Measurements from ENCODE around the gene CCDC187.
"Not testable (repeated sequence)": the region's sequence is repeated elsewhere in the genome, so short reads cannot be mapped to it uniquely, and the experiment has no call there.

The CCDC187 gene

GRCh38 chr9:136239135-136239982 lies 64.5 kb downstream of the CCDC187 start:
- DNase-seq (ENCODE audit: low read depth): no peak

DNA sequence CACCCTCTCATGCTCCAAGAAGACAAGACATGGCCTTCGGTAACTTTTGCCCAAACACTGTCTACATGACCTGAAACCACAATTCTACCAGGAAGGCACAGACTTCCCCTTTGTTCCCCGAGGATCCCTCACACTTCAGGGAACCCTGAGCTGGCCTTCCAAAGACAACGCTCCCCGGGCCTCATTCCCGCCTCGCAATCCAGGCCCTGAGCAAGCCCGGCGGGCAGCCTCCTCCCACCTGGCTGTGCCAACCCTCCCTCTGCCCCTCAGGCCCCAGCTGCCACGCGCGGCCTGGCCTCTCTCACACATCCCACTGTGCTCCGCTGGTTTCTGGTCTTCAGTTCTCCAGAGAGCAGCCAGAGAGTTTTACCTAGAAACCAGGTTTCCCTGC lies 65.6 kb downstream of the CCDC187 start:
- DNase-seq (ENCODE audit: low read depth): no peak

GRCh38 chr9:136237486-136238341 lies 66.2 kb downstream of the CCDC187 start:
- no peak for DNase-seq (ENCODE audit: low read depth)

- not testable (repeated sequence) for DNase-seq (ENCODE audit: low read depth)
These were observed 67.2 kb downstream of the CCDC187 start for GRCh38 chr9:136236471-136237410.

DNA sequence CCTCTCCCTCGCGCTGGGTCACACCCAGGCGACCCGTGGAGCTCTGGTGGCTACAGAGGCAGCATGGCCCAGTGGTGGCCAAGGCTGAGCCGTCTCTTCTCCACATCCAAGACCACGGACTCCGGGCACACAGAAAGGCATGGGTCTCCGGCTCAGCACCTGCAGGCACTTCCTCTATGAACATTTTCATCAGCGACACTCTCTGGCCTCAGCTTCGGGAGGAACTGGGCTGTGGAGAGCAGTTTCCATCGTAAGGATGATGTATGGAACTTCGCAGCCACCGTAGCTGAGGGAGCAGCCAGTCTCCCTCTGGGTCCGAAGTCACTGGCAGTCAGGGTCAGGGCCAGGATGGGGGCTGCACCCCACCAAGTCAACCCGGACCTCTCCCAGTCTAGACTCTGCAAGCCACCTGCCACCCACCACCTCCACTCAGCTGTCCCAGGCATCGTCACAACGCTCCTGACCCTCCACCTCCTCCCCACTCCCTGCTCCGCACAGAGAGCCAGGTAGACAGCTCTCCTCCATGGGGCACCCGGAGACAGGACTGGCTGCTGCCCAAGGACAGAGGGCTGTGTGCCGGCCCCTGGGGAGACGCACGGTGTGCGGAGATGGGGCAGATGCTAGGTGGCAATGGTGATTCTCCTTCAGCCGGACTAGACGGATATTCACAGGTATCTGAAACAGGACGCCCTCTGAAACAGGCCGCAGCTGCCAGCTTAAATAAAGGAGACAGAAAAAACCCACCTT lies 68.0 kb downstream of the CCDC187 start:
- no peak for DNase-seq (ENCODE audit: low read depth)

DNA sequence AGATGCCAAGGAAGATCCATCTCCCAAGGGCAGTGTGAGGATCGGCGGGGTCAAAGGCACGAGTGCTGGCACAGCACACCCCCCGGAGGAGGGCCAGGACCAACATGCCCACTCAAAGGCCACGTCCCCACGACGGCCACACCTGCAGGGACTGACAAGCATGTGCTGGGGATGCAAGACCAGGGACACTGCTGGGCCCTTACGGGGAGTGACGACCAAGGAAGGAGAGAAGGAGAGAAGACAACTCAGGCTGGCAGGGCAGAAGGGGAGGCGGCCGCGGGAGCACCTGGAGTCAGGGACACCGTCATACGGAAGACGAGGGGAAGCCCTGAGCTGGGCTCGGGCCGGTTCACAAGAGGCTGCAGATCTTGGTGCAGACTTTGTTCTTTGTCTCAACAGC lies 68.7 kb downstream of the CCDC187 start:
- DNase-seq (ENCODE audit: low read depth): no peak

- DNase-seq (ENCODE audit: low read depth): no peak
These were observed 69.3 kb downstream of the CCDC187 start for GRCh38 chr9:136234597-136234996.

DNA sequence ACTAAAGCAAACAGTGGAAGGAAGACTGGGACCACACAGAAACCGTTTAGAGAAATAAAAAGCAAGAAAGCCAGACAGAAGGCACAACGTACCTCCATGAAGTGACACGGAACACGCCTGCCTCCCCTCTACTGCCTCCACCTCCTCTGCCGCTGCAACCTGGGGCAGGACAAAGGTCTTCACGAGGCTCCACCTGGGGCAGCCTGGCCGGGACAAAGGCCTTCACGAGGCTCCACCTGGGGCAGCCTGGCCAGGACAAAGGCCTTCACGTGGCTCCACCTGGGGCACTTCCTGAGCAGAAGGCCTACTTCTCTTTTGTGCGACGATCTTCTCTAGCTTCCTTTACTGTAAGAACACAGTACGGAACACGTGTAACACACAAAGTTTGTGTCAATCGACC lies 70.0 kb downstream of the CCDC187 start:
- DNase-seq (ENCODE audit: low read depth): no peak

GRCh38 chr9:136233411-136233810 lies 70.5 kb downstream of the CCDC187 start:
- DNase-seq (ENCODE audit: low read depth): no peak

DNA sequence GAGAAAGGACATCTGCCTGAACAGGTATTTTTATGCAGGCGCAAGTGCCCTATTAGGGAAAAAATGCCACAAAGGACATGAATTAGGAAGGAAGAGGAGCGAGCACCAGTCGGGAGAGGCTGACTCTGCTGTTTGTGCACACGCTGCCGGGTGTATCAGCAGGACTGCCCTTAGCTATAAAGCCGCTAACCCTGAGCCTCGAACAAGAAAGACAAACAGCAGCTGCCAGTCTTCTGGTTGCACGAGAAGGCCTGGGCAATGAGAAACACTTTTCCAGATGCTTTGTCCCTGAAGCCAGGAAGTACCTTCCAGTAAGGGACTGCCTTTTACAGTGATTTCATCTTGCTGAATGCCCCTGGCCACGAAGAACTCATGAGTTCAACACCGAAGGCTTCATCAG lies 70.9 kb downstream of the CCDC187 start:
- no peak for DNase-seq (ENCODE audit: low read depth)

DNA sequence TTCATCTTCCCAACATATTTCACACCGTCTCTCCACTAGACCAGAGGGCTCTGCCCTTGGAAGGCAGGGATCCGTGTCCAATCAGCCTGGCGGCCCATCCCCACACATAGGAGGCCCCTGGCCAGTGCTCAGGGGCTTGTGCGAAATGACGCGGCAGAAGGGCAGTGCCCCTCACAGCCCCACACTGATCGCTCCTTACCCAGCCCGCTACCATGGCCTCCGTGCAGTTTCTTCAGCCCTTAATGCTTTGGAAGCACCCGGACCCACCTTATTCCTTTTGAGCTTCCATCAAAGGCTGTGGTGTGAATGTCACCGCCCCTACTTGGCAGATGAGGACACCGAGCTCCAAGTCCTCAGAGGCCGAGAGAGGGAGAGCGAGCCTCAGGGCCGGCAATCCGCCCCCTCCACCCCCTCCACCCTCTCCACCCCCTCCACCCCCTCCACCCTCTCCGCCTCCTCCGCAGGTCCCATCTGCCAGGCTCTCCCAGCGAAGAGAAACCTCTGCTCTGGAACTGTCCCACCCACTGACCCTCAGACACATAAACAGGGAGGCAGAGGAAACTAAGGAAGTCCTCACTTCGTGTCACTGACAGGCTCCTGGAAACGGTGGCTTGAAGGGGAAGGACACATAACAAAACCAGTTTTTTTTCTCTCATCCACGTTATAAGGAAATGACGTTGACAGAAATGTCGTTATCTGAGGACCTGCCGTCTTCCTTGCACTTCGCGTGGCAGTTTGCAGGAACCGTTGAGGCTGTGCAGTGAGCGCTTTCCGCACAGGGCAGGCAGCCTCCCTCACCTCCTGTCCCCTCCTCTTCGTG lies 72.2 kb downstream of the CCDC187 start:
- no peak for DNase-seq (ENCODE audit: low read depth)

DNA sequence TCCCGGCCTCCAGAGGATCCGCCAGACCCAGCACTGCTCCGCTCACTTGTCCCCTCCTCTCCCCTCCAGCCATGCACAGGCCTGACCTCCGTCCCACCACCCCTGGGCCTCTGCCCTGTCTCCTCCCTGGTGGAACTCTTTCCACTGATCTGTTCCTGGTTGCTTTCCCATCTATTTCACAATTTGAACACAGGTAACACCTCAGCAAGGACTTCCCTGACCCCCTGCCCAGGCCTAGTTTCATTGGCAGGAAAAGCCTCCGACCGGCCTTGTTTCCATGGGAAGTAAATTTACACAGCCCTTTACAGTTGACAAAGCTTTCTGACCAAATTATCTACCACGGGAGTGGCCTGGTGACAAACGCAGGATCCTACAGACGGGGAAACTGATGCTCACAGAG lies 73.1 kb downstream of the CCDC187 start:
- no peak for DNase-seq (ENCODE audit: low read depth)

DNA sequence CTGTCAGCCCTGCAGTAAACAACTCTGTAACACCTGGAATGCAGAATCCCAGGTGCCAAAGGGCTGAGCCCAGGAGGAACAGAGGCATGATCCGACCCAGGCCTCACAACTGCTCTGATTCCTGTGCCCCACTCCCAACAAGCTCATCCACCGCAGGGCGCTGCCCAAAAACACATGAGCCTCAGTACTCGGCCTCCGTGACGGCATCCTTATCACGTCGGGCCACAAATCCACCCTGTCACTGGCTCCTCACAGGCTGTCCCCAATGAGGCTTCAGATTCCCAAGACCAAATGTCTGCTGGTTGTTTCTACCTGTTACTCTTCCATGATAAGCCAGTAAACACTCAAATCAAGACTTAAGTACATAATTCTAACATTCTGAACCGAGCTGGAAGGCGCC lies 73.5 kb downstream of the CCDC187 start:
- DNase-seq (ENCODE audit: low read depth): no peak

GRCh38 chr9:136229096-136230065 lies 74.5 kb downstream of the CCDC187 start:
- DNase-seq (ENCODE audit: low read depth): no peak

DNA sequence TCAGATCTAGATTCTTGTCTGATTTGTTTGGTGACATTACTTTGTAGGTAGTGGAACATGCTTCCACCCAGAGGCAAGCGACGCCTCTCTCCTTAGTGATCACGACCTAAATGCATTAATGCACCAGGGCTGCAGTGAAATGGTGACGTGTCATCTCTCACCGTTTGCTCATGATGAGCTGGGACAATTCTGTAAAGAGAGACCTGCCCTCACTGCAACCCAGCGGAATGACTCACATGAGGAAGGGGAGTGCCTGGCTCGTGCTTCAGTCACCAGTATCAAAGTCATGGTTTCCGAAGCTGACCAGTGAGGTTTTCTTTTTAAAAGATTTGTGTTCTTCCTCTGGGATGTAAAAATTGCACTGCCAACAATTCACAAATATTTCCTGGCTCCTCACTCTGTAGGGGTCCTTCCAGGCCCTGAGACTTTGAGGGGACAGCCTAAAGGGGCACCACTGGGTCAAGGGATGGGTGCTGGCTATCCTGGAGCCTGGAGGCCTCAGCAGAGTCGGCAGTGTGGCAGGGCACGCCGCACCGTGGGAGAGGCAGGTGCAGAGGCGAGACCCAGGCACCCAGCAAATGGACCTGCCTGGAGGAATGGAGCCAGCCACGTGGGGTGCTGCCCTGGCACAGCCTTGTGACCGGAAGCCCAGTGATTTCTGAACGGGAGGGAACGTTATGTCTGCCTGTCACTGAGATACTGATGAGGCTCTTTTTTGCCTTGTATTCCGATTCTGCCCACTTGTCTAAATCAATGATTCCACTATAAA lies 75.6 kb downstream of the CCDC187 start:
- no peak for DNase-seq (ENCODE audit: low read depth)

- no peak for DNase-seq (ENCODE audit: low read depth)
These were observed 77.0 kb downstream of the CCDC187 start for GRCh38 chr9:136226680-136227407.

GRCh38 chr9:136225748-136226679 lies 77.9 kb downstream of the CCDC187 start:
- peak; percentile 20 for DNase-seq (ENCODE audit: low read depth)

All from stimulated activated CD8-positive, alpha-beta memory T cell treated with anti-CD3 and anti-CD28 coated beads, Interleukin-12 subunit alpha, Interleukin-12 subunit beta, amount 100 ng/mL, for 1 hour (primary cell).